ENCODE measurements around the gene NR1D1. TPM values are rescaled to one million over a fixed set of nuclear protein-coding genes. Genes with fewer than 3 reads are reported as not detected.

Gene NR1D1
- polyA plus RNA-seq, 1 experiment, result 2.3 TPM

DNA sequence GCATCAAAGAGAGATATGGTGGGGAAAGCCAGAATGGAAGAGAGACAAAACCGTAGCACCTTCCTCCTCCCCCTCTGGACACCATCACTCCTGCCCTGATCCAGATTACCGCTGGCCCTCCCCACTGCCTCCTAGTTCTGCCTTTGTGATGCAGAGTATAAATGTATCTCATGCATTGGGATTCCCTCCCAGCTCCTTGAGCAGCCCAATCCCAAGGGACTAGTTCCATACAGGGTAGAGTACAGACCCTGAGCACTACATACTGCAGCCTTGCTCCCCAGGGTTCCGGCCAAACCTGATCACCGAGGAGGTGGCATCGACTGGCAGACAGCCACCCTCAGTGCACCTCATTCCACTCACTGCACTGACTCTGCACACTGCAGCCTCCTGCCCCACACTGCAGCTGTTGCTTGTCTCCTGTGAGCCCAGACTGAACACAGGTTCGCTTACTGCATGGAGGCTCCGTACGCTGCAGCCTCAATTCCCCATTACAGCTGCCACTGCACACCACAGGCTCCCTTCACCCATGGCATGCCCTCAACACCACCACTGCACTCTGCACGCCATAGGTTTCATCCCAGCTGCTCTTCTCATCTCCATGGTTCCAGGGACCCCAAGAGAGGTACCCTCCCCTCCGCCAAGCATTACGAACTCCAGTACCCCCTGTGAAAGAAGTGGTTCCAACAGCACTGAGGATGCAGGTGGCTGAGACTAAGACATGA, 39.3 kb downstream of the NR1D1 start:
- ChIA-PET POLR2A (no interaction called here), CTCF (interaction anchor here (0.8 to 2.1 kb wide), 8 partner anchors 13 to 108 kb away, joined by 3 to 11 read pairs (median 4); no protein-coding TSS in a partner anchor)
- H3K4me3 ChIP-seq (ENCODE audit: low read depth, low read length), result no peak overlapping the region
- TF ChIP-seq, protein P1, sequence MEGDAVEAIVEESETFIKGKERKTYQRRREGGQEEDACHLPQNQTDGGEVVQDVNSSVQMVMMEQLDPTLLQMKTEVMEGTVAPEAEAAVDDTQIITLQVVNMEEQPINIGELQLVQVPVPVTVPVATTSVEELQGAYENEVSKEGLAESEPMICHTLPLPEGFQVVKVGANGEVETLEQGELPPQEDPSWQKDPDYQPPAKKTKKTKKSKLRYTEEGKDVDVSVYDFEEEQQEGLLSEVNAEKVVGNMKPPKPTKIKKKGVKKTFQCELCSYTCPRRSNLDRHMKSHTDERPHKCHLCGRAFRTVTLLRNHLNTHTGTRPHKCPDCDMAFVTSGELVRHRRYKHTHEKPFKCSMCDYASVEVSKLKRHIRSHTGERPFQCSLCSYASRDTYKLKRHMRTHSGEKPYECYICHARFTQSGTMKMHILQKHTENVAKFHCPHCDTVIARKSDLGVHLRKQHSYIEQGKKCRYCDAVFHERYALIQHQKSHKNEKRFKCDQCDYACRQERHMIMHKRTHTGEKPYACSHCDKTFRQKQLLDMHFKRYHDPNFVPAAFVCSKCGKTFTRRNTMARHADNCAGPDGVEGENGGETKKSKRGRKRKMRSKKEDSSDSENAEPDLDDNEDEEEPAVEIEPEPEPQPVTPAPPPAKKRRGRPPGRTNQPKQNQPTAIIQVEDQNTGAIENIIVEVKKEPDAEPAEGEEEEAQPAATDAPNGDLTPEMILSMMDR (IDR thresholded peaks at IDR 0.05; ENCODE audit: insufficient read depth, low read depth, low read length), result no peak
- no peaks in the 10 kb centered on the region for H3K27me3 ChIP-seq (ENCODE audit: control insufficient read depth, insufficient read depth, low read length)
- H3K36me3 ChIP-seq (ENCODE audit: control insufficient read depth, insufficient read depth, low read length), result no peaks in the 10 kb centered on the region
- DNase-seq (ENCODE audit: low read depth), result no peak

DNA sequence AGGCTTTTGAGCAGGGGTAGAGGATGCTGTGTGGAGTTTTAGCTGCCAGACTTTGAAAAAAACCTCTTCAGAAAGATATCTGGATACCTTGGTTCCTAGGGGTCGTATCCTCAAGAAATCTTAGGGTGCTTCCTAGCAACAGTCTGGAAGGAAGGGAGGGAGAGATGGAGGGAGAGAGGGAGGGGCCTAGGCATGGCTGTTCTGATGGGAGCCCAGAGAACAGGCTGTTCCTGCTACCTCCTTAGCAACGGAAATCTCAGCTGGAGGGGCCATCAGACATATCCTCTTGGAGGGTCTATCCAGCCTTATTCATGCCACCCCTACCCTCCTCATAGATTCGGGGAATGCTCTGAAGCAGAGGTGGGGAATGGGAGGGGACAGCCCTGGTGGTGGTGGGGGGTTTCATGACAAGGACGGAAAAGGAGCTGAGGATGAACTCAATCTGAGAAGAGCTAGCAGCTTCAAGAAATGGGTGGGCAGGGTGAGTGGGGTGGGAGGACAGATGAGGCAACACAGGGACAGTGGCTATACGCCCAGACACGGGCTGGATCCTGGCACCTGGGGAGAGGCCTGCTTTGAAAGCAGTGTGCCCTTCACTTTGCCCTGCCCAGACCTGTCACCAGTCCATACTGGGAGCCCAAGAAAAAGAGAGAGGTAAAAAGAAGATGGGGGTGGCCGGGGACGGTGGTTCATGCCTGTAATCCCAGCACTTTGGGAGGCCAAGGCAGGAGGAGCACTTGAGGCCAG, 40.5 kb downstream of the NR1D1 start:
- Histone ChIP-seq H3K27me3 (ENCODE audit: control insufficient read depth, insufficient read depth, low read length) (no peaks in the 10 kb centered on the region), H3K36me3 (ENCODE audit: control insufficient read depth, insufficient read depth, low read length) (no peaks in the 10 kb centered on the region), H3K4me3 (ENCODE audit: low read depth, low read length) (no peak overlapping the region)
- TF ChIP-seq, protein P1 (IDR thresholded peaks at IDR 0.05; ENCODE audit: insufficient read depth, low read depth, low read length), result no peak
- ChIA-PET CTCF (interaction anchor here (0.6 to 3.3 kb wide), 5 partner anchors 15 to 41 kb away, joined by 3 to 27 read pairs (median 5); partner anchors contain the start of gene NR1D1), POLR2A (no interaction called here)
- DNase-seq (ENCODE audit: low read depth), result no peak

DNA sequence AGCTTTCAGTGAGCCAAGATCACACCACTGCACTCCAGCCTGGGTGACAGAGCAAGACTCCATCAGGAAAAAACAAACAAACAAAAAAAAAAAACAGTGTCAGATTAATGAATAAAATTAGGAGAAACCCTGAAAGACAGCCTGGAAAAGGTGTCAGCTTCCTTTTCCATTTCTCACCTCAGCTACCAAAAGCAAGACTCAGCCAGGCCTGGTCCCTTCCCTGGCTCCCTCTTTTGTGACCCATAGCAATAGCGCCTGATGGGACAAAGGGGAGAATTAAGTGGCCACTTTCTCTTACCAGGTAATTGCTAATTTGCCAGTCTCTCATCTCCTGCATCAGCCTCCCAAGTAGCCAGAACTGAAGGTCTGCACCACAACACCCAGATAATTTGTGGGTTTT, 41.5 kb downstream of the NR1D1 start:
- TF ChIP-seq, protein P1 (IDR thresholded peaks at IDR 0.05; ENCODE audit: insufficient read depth, low read depth, low read length), result no peak
- Histone ChIP-seq H3K4me3 (ENCODE audit: low read depth, low read length) (no peak overlapping the region), H3K36me3 (ENCODE audit: control insufficient read depth, insufficient read depth, low read length) (no peaks in the 10 kb centered on the region), H3K27me3 (ENCODE audit: control insufficient read depth, insufficient read depth, low read length) (no peaks in the 10 kb centered on the region)
- no peak for DNase-seq (ENCODE audit: low read depth)
- ChIA-PET POLR2A (no interaction called here), CTCF (interaction anchor here (0.9 to 3.3 kb wide), 7 partner anchors 16 to 52 kb away, joined by 3 to 27 read pairs (median 5); partner anchors contain the start of gene NR1D1)

GRCh38 chr17:40058186-40058784, 42.1 kb downstream of the NR1D1 start:
- ChIA-PET CTCF (interaction anchor here (0.6 to 3.3 kb wide), 9 partner anchors 8 to 214 kb away, joined by 3 to 27 read pairs (median 5); partner anchors contain the start of gene NR1D1), POLR2A (no interaction called here)
- DNase-seq (ENCODE audit: low read depth), result no peak
- Histone ChIP-seq H3K4me3 (ENCODE audit: low read depth, low read length) (no peak overlapping the region), H3K27me3 (ENCODE audit: control insufficient read depth, insufficient read depth, low read length) (no peaks in the 10 kb centered on the region), H3K36me3 (ENCODE audit: control insufficient read depth, insufficient read depth, low read length) (no peaks in the 10 kb centered on the region)
- TF ChIP-seq, protein P1 (IDR thresholded peaks at IDR 0.05; ENCODE audit: insufficient read depth, low read depth, low read length), result no peak
